GM23338 (cell line): ENCODE data around the gene KIF4A.
A peak's percentile ranks its signal among the peaks of the same experiment; 100 is the strongest.

ENCODE experiments used
- CREB1 ChIP-seq: fragments of 250-450 bp; sonication (Bioruptor Pico); IDR thresholded peaks from 2 replicates; pipeline ENCODE4 v1.5.0; 2020; ENCODE audit warnings: low read depth, mild to moderate bottlenecking, moderate library complexity
- CTCF ChIP-seq, 2 experiments: fragments of 200-600 bp in 1 of 2; sonication (generic) in 1 of 2; conservative IDR thresholded peaks; 2 replicates each; pipeline versions ENCODE4 v1.5.1 to v1.6.1; 2016 to 2017; ENCODE audit warnings: antibody characterized with exemption in 2 of 2, low read depth in 2 of 2, mild to moderate bottlenecking in 2 of 2, moderate library complexity in 1 of 2
- ETS1 ChIP-seq: IDR thresholded peaks from 2 replicates; pipeline ENCODE4 v1.6.1; 2016; ENCODE audit warnings: antibody characterized with exemption
- EZH2 ChIP-seq: fragments of 200-600 bp; sonication (generic); IDR thresholded peaks from one replicate; pipeline ENCODE4 v1.8.0; 2017; ENCODE audit warnings: antibody characterized with exemption, mild to moderate bottlenecking, low read depth; ENCODE audit not compliant: unreplicated experiment
- EZH2phosphoT487 ChIP-seq: fragments of 200-600 bp; sonication (generic); IDR thresholded peaks from one replicate; pipeline ENCODE4 v1.8.1; 2018; ENCODE audit warnings: antibody characterized with exemption; ENCODE audit not compliant: unreplicated experiment
- JUNB ChIP-seq: IDR thresholded peaks from one replicate; pipeline ENCODE4 v1.6.1; 2016; ENCODE audit warnings: antibody characterized with exemption; ENCODE audit not compliant: unreplicated experiment
- NANOG ChIP-seq: IDR thresholded peaks from 2 replicates; pipeline ENCODE4 v1.6.1; 2016; ENCODE audit warnings: antibody characterized with exemption, borderline replicate concordance
- POLR2AphosphoS5 ChIP-seq: IDR thresholded peaks from 2 replicates; pipeline ENCODE4 v1.6.1; 2016; ENCODE audit warnings: antibody characterized with exemption, low read depth
- REST ChIP-seq: IDR thresholded peaks from one replicate; pipeline ENCODE4 v1.6.1; 2018; ENCODE audit warnings: antibody characterized with exemption; ENCODE audit not compliant: unreplicated experiment
- ZNF114 ChIP-seq: fragments of 250-450 bp; sonication (Bioruptor Pico); IDR thresholded peaks from 2 replicates; pipeline ENCODE4 v1.5.0; 2020; ENCODE audit warnings: mild to moderate bottlenecking, moderate library complexity
- ZNF331 ChIP-seq: fragments of 250-450 bp; sonication (Bioruptor Pico); IDR thresholded peaks from 2 replicates; pipeline ENCODE4 v1.5.0; 2020; ENCODE audit warnings: low read depth, mild to moderate bottlenecking, moderate library complexity
- ZNF462 ChIP-seq: fragments of 250-450 bp; sonication (Bioruptor Pico); IDR thresholded peaks from 2 replicates; pipeline ENCODE4 v1.5.0; 2020; ENCODE audit warnings: mild to moderate bottlenecking, moderate library complexity

- TF ChIP-seq EZH2 (no peak), CTCF (conservative IDR thresholded peaks at IDR 0.05; ENCODE audit: low read depth in 2 of 2) (peak; percentile 82), POLR2AphosphoS5 (peak; percentile 48), CREB1 (CRISPR knock-in tag) (no peak), ZNF114 (CRISPR knock-in tag) (no peak), REST (no peak), EZH2phosphoT487 (no peak), ETS1 (no peak), ZNF331 (CRISPR knock-in tag) (no peak), JUNB (no peak), NANOG (no peak), ZNF462 (peak; percentile 97)
Measured at GRCh38 chrX:70454441-70455365, 164.8 kb downstream of the KIF4A start.
